Adrenal gland (tissue), 12 donors: Measurements from ENCODE around the gene MAN2C1. TPM values are rescaled to one million over a fixed set of nuclear protein-coding genes. Genes with fewer than 3 reads are reported as not detected.

ENCODE experiments used
- DNase-seq, 7 donors: peaks; one replicate each; pipeline ENCODE4 v3.0.0-alpha.2; 2019 to 2020
- H3K27ac ChIP-seq, 5 donors: fragments of 200-600 bp; sonication (generic) in 4 of 5; 1 replicate in 3 of 5; 2 replicates in 2 of 5; pipeline versions ENCODE4 v1.5.1 to v1.8.0; 2016 to 2020; ENCODE audit warnings: mild to moderate bottlenecking in 1 of 5
- H3K27me3 ChIP-seq: fragments of 200-600 bp; 2 replicates; pipeline ENCODE4 v1.8.0; 2021
- H3K36me3 ChIP-seq, 2 donors: fragments of 200-600 bp; replicated peaks in 1 of 2; 1 replicate in 1 of 2; 2 replicates in 1 of 2; pipeline versions ENCODE4 v1.5.1 to v1.8.0; 2018 to 2022
- H3K4me1 ChIP-seq, 2 donors: fragments of 200-600 bp; replicated peaks in 1 of 2; 1 replicate in 1 of 2; 2 replicates in 1 of 2; pipeline versions ENCODE4 v1.5.1 to v1.8.0; 2018 to 2021
- H3K4me3 ChIP-seq, 4 donors: fragments of 200-600 bp; sonication (generic) in 3 of 4; one replicate each; pipeline ENCODE4 v1.5.1; 2016 to 2018
- H3K9me3 ChIP-seq, 3 donors: fragments of 200-600 bp; sonication (generic) in 1 of 3; replicated peaks in 1 of 3; 1 replicate in 2 of 3; 2 replicates in 1 of 3; pipeline versions ENCODE4 v1.5.1 to v1.8.0; 2016 to 2021
- CTCF ChIP-seq, 6 experiments: fragments of 450-650 bp in 4 of 6; fragments of 200-600 bp in 2 of 6; sonication (generic) in 1 of 6; IDR thresholded peaks; 1 replicate in 5 of 6; 2 replicates in 1 of 6; pipeline versions ENCODE4 v1.5.1 to v1.8.0; 2016 to 2021; ENCODE audit warnings: antibody characterized with exemption in 6 of 6, mild to moderate bottlenecking in 2 of 6, moderate library complexity in 1 of 6
- POLR2A ChIP-seq, 2 donors: fragments of 450-650 bp; IDR thresholded peaks; one replicate each; pipeline ENCODE4 v1.6.1; 2017; ENCODE audit warnings: antibody characterized with exemption in 2 of 2, mild to moderate bottlenecking in 2 of 2, moderate library complexity in 1 of 2
- WGBS, 4 donors: extraction: QIAGEN DNeasy Blood & Tissue Kit in 2 of 4; methylation state at CpG; one replicate each; pipeline versions ENCODE4 v1.1.5 to v1.1.7; 2013 to 2017; 5-methylcytosine and 5-hydroxymethylcytosine counted together
- intact Hi-C, 2 donors: fragments of 100-400 bp; cut with DNase I; formaldehyde crosslinking; loops; one replicate each; pipeline versions ENCODE4 v1.14.1 to v1.15.0; 2022 to 2023
- polyA plus RNA-seq, 3 donors: library from polyadenylated mRNA; stranded (reverse); fragments of 200-250 nt in 2 of 3; fragments of 350-450 nt in 1 of 3; fragmentation: Illumina TruSeq in 1 of 3; extraction: RNeasy Lipid Tissue Mini Kit (QIAGEN cat#74804) in 1 of 3; gene quantifications; one replicate each; pipeline ENCODE4 v1.2.3, GENCODE V29; 2013 to 2014
- total RNA-seq, 9 donors: library from RNA; depleted of rRNA in 4 of 9; stranded (reverse); fragments of >200 nt in 4 of 9; fragments of 120-200 nt in 1 of 9; fragmentation: NEBNext Ultra II Directional in 1 of 9; extraction: Animal tissue kit (Norgen Biotek cat#: 25700) in 1 of 9; gene quantifications; one replicate each; pipeline versions ENCODE4 v1.1.0 to v1.2.4, GENCODE V29; 2013 to 2023
- donor health status: healthy with polysubstance abuse.
- donor health status: Bipolar disorder and iron deficiency.
- donor health status: DM: yes; HTN: yes; CAD: no.
- donor health status: DM: no; HTN: no; CAD: no.
- donor health status: DM: no; HTN: no; CAD: no.
- donor health status: DM: yes; HTN: yes; CAD: no.

MAN2C1 gene
- total and polyA plus RNA-seq, 12 donors = 46.8 to 1,091 (median 251) TPM

- peak in 1 of 7 donors; percentile 45 for DNase-seq
- WGBS, 4 donors = 91 to 97% (median 94%) methylated on average over 8 to 15 of the region's 15 CpGs
- Histone ChIP-seq H3K4me1 (peaks cover 22 to 34% of the 10 kb centered on the region in 2 donors), H3K36me3 (peaks cover 0 to 77% of the 10 kb centered on the region in 2 donors), H3K4me3 (no peak overlapping the region), H3K9me3 (no peaks in the 10 kb centered on the region), H3K27me3 (no peaks in the 10 kb centered on the region), H3K27ac (no peak overlapping the region)
- intact Hi-C loops = no loop called here
- TF ChIP-seq CTCF (IDR thresholded peaks at IDR 0.05) (no peak), POLR2A (IDR thresholded peaks at IDR 0.05) (no peak)
Observed at GRCh38 chr15:75359537-75360250, 8.7 kb downstream of the MAN2C1 start.

- Histone ChIP-seq H3K9me3 (no peaks in the 10 kb centered on the region), H3K36me3 (peaks cover 0 to 75% of the 10 kb centered on the region in 2 donors), H3K27ac (no peak overlapping the region), H3K4me3 (no peak overlapping the region), H3K27me3 (no peaks in the 10 kb centered on the region), H3K4me1 (peaks cover 22 to 34% of the 10 kb centered on the region in 2 donors)
- WGBS, 4 donors = 84 to 95% (median 92%) methylated on average over 5 to 10 of the region's 10 CpGs
- TF ChIP-seq POLR2A (IDR thresholded peaks at IDR 0.05) = no peak
- TF ChIP-seq CTCF (IDR thresholded peaks at IDR 0.05) = no peak
- intact Hi-C loops = no loop called here
- DNase-seq = peak in 1 of 7 donors; percentile 43
Observed at GRCh38 chr15:75358771-75359536, 9.5 kb downstream of the MAN2C1 start.

- Histone ChIP-seq H3K27ac (no peak overlapping the region), H3K4me3 (no peak overlapping the region), H3K36me3 (peaks cover 0 to 71% of the 10 kb centered on the region in 2 donors), H3K9me3 (no peaks in the 10 kb centered on the region), H3K27me3 (no peaks in the 10 kb centered on the region), H3K4me1 (peaks cover 22 to 34% of the 10 kb centered on the region in 2 donors)
- no peak for DNase-seq
- 85 to 94% (median 94%) methylated on average over 3 to 17 of the region's 17 CpGs for WGBS, 4 donors
- no peak for TF ChIP-seq CTCF (IDR thresholded peaks at IDR 0.05)
- TF ChIP-seq POLR2A (IDR thresholded peaks at IDR 0.05) = no peak
- intact Hi-C loops = no loop called here
Observed at GRCh38 chr15:75357976-75358673, 10.3 kb downstream of the MAN2C1 start.

GRCh38 chr15:75356517-75356916 is 11.9 kb downstream of the MAN2C1 start:
- Histone ChIP-seq H3K27ac (no peak overlapping the region), H3K36me3 (peaks cover 0 to 71% of the 10 kb centered on the region in 2 donors), H3K9me3 (no peaks in the 10 kb centered on the region), H3K4me3 (no peak overlapping the region), H3K4me1 (peaks cover 10 to 20% of the 10 kb centered on the region in 2 donors), H3K27me3 (no peaks in the 10 kb centered on the region)
- 94 to 95% (median 95%) methylated on average over 12 to 20 of the region's 20 CpGs for WGBS, 4 donors
- intact Hi-C loops = no loop called here
- no peak for DNase-seq
- TF ChIP-seq POLR2A (IDR thresholded peaks at IDR 0.05) = no peak
- TF ChIP-seq CTCF (IDR thresholded peaks at IDR 0.05) = no peak
